Hypothalamus (tissue), 51 donors: ENCODE data around the gene KLHL12.

ENCODE experiments used
- DNase-seq, 51 donors: peaks; one replicate each; lab custom pipeline; 2025; lab: John Stamatoyannopoulos, UW

Gene KLHL12

GRCh38 chr1:202844935-202845334, 82.1 kb downstream of the KLHL12 start:
- DNase-seq: no peak

- no peak for DNase-seq
Measured at GRCh38 chr1:202844259-202844658, 82.8 kb downstream of the KLHL12 start.

GRCh38 chr1:202843081-202843480, 84.0 kb downstream of the KLHL12 start:
- DNase-seq: peak in 19 of 51 donors; percentile 8 to 69 (median 28)
